AG09319 (cell line): ENCODE results near the gene ARSK.

Experiments
- DNase-seq: peaks from one replicate; pipeline ENCODE4 v3.0.0-alpha.2; 2010; ENCODE audit warnings: low read depth; ENCODE audit errors: extremely low read depth
- CTCF ChIP-seq: IDR thresholded peaks from 2 replicates; pipeline ENCODE4 v1.5.1; 2011; ENCODE audit warnings: low read depth, mild to moderate bottlenecking, inconsistent platforms, low read length, moderate library complexity

Gene ARSK

GRCh38 chr5:95606419-95606818, 51.5 kb downstream of the ARSK start:
- DNase-seq: no peak
- no peak for TF ChIP-seq CTCF

- DNase-seq: no peak
- TF ChIP-seq CTCF: no peak
Measured at GRCh38 chr5:95609711-95610110, 54.8 kb downstream of the ARSK start.

- TF ChIP-seq CTCF: no peak
Measured at GRCh38 chr5:95610546-95610945, 55.6 kb downstream of the ARSK start.

GRCh38 chr5:95611396-95611795, 56.5 kb downstream of the ARSK start:
- no peak for DNase-seq
- no peak for TF ChIP-seq CTCF

More at GRCh38 chr5:95610546-95610945, 55.6 kb downstream of the ARSK start:
- no peak for DNase-seq

- no peak for DNase-seq
- no peak for TF ChIP-seq CTCF
Measured at GRCh38 chr5:95613514-95613913, 58.6 kb downstream of the ARSK start.

GRCh38 chr5:95615164-95615467, 60.2 kb downstream of the ARSK start:
- TF ChIP-seq CTCF: no peak

DNA sequence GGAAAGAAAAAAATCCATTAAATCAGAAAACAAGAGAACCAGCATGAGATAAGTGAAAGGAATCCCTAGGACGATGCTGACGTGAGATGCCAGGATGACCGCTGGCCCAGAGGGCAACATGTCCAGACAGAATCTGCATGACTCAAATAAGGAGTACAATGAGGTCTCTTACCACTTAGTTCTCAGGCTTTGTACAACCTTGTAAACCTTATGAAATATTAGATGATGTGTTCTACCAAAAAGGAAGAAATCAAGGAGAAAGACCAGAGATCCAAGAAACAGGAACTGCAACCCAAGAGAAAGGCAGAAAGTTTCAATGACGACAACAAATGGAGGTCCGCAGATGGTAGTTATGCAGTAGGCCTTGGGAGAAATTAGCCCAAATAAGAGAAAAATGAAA, 62.2 kb downstream of the ARSK start:
- no peak for TF ChIP-seq CTCF
- no peak for DNase-seq

More at GRCh38 chr5:95615164-95615467, 60.2 kb downstream of the ARSK start:
- no peak for DNase-seq
